GM18868 (cell line): Measurements from ENCODE around the gene ACTR6.

ENCODE experiments used
- ATAC-seq: cut with Tn5 transposase; IDR thresholded peaks from one replicate; pipeline ENCODE4 v1.9.1; 2021; ENCODE audit warnings: mild to moderate bottlenecking, moderate library complexity; ENCODE audit not compliant: unreplicated experiment

ACTR6 gene

GRCh38 chr12:100265732-100266584 is 65.3 kb downstream of the ACTR6 start:
- ATAC-seq: peak; percentile 4

- peak; percentile 81 for ATAC-seq
Measured at GRCh38 chr12:100266585-100266834, 65.9 kb downstream of the ACTR6 start.

GRCh38 chr12:100266835-100267602 is 66.4 kb downstream of the ACTR6 start, which contains the start of the genes DEPDC4 and SCYL2:
Gene DEPDC4 (minus strand): TSS chr12:100267079. CDS start chr12:100267076, 3 bp downstream.
Gene SCYL2 (plus strand): TSS chr12:100267177. CDS start chr12:100282971, 15,794 bp downstream.
- ATAC-seq: peak; percentile 93

GRCh38 chr12:100267603-100268281 is 67.1 kb downstream of the ACTR6 start:
- peak; percentile 3 for ATAC-seq

GRCh38 chr12:100268835-100269564 is 68.4 kb downstream of the ACTR6 start:
- ATAC-seq: no peak

- no peak for ATAC-seq
Measured at GRCh38 chr12:100273782-100274181, 73.2 kb downstream of the ACTR6 start.
